T-helper 1 cell (primary cell): ENCODE results near the gene WDR47.
"Not testable (repeated sequence)": the region's sequence is repeated elsewhere in the genome, so short reads cannot be mapped to it uniquely, and the experiment has no call there.

Experiments used
- DNase-seq, 5 donors: peaks; one replicate each; pipeline ENCODE4 v3.0.0-alpha.2; 2012 to 2020
- total RNA-seq, 4 donors: gene quantifications; one replicate each; lab custom pipeline; 2026; lab: John Stamatoyannopoulos, UW

Gene WDR47
- 28.9 to 61.5 (median 40.3) reads per million in 4 donors for total RNA-seq

DNA sequence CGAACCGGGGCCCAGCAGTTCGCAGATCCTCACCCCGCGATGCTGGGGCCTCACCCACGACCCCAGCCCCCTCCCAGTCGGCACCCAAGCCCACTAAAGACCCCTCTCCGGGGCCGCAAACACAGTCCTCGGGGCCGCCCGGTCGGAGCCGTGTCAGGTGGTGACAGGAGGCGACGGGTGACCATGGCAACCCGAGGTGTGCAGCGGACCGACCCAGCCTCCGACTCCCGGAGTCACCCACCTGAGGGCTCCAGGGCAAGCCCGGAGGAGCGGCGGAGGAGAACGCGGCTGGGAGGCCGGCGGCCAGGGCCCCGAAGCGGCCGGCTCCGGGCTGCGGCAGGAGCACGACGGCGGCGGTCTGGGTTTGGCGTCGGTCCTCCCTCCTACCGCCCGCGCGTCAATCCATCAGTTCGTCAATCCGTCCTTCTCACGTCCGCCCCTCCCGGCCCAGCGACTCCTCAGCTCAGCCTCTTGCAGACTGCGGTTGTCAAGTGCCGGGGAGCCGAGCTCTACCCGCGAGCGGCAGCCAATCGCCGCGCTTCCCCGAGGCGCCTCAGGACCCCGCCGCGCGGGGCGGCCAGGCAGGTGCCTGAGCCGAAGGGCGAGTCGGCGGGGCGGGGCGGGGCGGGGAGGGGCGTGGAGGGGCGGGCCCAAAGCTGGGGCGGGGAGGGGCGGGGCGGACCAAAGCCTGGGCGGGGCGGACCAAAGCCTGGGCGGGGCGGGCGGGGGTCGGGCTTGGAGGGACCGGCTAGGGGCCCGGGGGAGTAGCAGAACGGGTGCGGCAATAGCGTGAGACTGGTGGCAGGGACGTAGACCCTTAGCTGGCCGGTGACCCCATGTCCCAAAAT, at the start of gene WDR47:
Gene WDR47, minus strand, starts transcription at position 482 of the 848 bp plus-strand sequence. CDS start 18,590 bp downstream, outside the sequence.
- peak; percentile 93 to 97 (median 96) for DNase-seq

GRCh38 chr1:109091078-109091838, 49.4 kb upstream of the WDR47 start:
- DNase-seq: no peak

GRCh38 chr1:109090196-109091077, 48.5 kb upstream of the WDR47 start, which contains the start of gene TMEM167B:
Gene TMEM167B (plus strand): TSS chr1:109090764. CDS start chr1:109090873, 109 bp downstream.
- DNase-seq: peak; percentile 66 to 91 (median 78)

DNA sequence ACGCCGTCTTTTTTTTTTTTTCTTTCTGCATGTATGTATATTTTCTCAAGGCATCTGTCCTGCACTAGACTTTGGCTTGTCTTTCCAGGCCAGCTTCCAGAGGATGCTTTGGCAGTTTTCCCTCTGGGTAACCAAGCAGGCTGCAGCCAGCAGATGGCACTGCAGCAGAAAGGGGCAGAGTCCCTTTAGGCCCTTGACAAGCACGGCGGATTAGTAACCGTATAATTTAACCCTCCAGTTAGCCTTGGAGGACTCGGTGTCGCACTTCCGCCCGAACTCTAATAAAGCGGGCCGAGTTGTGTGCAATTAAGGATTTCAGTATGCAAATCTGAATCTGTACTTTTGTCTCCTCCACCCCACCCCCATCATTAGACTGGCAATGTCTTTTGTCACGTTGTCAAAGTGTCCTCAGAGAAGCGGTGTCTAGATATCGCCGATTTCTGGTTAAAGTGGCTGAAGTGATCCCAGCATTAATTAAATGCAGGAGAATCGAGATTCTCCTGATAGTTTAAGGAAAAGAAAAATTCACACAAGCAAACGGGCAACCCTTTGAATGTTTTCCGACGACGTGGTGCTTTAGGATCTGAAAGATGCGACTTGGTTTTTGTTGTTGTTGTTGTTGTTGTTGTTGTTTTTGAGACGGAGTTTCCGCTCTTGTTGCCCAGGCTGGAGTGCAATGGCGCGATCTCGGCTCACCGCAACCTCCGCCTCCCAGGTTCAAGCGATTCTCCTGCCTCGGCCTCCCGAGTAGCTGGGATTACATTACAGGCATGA, 47.5 kb upstream of the WDR47 start:
- peak in 1 of 5 donors; percentile 28 for DNase-seq

- no peak for DNase-seq
Observed at GRCh38 chr1:109084563-109085517, 42.9 kb upstream of the WDR47 start.

DNA sequence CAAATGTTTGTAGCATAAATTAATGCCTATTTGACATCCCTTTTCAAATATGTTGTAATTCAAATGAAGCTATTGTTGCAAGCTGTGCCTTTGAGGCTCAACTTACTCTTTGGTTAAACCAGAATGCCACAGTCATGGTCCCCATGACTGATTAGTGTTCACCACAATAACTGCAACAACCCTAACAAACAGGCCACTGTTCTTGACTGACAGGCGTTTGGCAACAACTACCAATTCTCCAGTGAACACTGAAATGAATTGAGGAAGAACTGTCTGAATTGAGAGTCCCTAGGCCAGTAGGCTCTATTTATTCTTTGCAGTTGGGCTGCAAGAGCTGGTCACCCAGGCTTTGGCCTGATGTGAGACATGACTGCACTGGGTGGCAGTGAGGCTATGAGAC, 42.0 kb upstream of the WDR47 start:
- no peak for DNase-seq

GRCh38 chr1:109083501-109083900, 41.6 kb upstream of the WDR47 start:
- DNase-seq: no peak

- no peak for DNase-seq
Observed at GRCh38 chr1:109080441-109081082, 38.7 kb upstream of the WDR47 start.

- DNase-seq: no peak
Observed at GRCh38 chr1:109079240-109079622, 37.3 kb upstream of the WDR47 start.

DNA sequence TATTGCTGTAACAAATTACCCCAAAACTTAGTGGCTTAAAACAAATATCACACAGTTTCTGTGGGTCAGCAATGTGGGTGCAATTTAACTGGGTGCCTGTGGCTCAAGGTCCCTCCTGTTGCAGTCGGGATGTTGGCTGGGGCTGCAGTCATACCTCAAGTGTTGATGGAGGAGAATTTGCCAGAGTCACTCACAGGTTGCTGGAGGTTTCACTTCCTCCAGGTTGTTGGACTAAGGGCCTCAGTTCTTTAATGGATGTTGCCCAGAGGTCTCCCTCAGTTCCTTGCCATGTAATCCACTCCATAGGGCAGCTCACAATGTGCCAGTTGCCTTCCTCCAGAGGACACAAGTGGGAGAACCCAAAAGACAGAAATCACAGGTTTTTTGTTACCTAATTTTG, 36.4 kb upstream of the WDR47 start:
- no peak for DNase-seq

- DNase-seq: peak; percentile 73 to 92 (median 77)
Observed at GRCh38 chr1:109075531-109076490, 33.9 kb upstream of the WDR47 start, which contains the start of gene TAF13. Gene TAF13 (minus strand): TSS chr1:109076003. CDS start chr1:109075947, 56 bp downstream.

- no peak for DNase-seq
Observed at GRCh38 chr1:109069294-109069693, 27.4 kb upstream of the WDR47 start.

DNA sequence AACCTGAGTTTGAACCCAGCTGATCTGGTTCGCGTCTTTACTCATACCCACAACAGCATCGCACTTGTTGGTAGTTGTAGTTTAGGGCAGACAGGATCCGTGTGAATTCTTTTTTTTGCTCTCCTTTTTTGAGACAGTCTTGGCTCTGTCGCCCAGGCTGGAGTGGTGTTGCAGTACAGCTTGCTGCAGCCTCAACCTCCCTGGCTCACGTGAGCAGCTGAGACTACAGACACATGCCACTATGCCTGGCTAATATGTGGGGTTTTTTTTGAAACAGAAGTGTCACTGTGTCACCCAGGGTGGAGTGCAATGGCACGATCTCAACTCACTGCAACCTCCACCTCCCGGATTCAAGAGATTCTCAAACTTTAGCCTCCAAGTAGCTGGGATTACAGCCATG, 26.0 kb upstream of the WDR47 start:
- no peak for DNase-seq

GRCh38 chr1:109065137-109065536, 23.2 kb upstream of the WDR47 start:
- DNase-seq: no peak

DNA sequence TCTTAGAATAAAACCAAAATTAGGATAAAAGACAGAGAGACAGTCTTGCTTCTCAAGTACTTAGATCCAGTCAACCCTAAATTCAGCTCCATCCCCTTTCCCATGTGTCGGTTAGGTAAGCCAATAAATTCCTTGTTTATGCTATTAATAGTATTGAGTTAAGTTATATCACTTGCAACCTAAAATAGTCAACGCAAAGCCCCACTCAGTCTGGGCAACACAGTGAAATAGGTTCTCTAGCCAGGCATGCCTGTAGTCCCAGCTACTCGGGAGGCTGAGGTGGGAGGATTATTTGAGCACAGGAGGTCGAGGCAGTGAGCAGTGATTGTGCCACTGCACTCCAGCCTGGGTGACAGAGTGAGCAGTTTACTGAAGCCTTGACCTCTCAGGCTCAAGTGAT, 19.3 kb upstream of the WDR47 start:
- no peak for DNase-seq

DNA sequence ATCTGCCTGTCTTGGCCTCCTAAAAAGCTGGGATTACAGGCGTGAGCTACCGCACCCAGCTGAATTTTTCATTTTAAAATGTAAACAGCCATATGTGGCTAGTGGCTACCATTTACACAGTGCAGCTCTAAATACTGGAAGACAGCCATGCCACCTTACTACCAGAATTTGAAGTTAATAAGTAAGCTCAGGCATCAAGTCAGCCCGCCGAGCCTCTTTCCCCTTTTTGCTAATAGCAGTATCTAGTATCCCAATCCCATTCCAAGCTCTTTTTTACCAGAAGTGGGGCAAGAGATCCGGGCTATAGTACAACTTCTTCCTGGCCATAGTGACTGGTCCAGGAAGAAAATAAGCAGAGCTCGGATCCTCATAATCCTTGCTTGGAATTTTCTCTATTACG, 18.8 kb upstream of the WDR47 start:
- no peak for DNase-seq

- DNase-seq: no peak
Observed at GRCh38 chr1:109059026-109059425, 17.1 kb upstream of the WDR47 start.

DNA sequence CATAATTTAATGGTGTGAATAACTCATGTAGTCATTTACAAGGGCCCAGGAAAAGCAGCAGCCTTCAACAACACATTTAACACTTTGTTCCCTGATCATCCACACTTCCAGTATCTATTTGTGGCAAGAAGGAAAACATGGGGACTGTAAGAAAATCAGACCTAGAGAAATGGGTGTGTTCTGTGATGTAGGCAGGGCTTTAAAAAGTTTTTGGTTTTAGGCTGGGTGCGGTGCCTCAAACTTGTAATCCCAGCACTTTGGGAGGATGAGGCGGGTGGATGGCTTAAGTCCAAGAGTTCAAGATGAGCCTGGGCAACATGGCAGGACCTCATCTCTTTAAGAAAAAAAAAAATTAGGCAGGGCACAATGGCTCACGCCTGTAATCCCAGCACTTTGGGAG, 14.2 kb upstream of the WDR47 start:
- DNase-seq: no peak

DNA sequence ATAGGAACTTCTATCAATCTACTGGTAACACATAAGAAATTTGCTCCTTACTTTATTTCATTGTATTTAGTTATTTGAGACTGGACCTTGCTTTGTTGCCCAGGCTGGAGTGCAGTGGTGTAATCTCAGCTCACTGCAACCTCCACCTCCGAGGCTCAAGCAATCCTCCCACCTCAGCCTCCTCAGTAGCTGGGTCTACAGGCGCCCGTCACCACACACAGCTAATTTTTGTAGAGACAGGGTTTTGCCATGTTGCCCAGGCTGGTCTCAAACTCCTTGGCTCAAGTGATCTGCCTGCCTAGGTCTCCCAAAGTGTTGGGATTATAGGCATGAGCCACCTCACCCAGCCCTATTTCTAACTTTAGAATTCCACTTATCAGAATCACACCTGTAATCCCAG, 10.2 kb upstream of the WDR47 start:
- not testable (repeated sequence) for DNase-seq
